ENCODE results near the gene SIRT3.

DNA sequence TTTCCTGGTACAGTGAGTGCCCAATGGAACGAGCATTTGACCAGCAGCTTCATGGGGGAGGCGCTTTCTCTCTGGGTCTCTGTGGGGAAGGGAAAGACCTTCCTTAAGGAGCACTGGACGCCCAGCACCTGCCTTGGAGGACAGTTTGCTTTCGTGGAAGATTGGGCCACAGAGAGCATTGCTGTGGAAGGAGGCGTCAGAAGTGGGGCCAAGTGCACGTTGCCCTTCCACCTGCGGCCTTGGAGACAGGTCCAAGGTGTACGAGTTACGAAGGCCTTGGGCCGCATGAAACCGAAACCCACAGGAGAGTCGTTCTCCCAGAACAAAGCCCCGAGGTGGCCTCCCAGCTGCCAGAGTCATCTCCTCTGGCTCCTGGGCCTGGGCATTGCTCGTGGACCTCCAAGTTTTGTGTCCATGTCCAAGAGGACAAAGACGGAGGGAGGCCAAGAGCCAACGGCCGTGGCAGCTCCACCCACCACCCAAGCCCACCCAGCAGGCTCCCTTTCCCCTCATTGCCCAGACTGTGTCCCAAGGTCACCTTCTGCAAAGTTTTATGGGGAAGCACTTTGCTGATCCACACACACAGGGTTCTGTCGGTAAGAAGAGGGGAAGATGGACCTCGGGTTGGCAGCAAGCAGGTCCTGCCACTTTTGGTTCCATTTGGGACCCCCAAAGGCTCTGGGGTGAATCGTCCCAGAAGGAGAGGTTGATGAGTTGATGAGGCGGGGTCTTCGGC is 36.2 kb upstream of the SIRT3 start:
- TF ChIP-seq, protein P1, sequence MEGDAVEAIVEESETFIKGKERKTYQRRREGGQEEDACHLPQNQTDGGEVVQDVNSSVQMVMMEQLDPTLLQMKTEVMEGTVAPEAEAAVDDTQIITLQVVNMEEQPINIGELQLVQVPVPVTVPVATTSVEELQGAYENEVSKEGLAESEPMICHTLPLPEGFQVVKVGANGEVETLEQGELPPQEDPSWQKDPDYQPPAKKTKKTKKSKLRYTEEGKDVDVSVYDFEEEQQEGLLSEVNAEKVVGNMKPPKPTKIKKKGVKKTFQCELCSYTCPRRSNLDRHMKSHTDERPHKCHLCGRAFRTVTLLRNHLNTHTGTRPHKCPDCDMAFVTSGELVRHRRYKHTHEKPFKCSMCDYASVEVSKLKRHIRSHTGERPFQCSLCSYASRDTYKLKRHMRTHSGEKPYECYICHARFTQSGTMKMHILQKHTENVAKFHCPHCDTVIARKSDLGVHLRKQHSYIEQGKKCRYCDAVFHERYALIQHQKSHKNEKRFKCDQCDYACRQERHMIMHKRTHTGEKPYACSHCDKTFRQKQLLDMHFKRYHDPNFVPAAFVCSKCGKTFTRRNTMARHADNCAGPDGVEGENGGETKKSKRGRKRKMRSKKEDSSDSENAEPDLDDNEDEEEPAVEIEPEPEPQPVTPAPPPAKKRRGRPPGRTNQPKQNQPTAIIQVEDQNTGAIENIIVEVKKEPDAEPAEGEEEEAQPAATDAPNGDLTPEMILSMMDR (IDR thresholded peaks at IDR 0.05; ENCODE audit: insufficient read depth, low read length) = no peak
- TF ChIP-seq, protein P2, sequence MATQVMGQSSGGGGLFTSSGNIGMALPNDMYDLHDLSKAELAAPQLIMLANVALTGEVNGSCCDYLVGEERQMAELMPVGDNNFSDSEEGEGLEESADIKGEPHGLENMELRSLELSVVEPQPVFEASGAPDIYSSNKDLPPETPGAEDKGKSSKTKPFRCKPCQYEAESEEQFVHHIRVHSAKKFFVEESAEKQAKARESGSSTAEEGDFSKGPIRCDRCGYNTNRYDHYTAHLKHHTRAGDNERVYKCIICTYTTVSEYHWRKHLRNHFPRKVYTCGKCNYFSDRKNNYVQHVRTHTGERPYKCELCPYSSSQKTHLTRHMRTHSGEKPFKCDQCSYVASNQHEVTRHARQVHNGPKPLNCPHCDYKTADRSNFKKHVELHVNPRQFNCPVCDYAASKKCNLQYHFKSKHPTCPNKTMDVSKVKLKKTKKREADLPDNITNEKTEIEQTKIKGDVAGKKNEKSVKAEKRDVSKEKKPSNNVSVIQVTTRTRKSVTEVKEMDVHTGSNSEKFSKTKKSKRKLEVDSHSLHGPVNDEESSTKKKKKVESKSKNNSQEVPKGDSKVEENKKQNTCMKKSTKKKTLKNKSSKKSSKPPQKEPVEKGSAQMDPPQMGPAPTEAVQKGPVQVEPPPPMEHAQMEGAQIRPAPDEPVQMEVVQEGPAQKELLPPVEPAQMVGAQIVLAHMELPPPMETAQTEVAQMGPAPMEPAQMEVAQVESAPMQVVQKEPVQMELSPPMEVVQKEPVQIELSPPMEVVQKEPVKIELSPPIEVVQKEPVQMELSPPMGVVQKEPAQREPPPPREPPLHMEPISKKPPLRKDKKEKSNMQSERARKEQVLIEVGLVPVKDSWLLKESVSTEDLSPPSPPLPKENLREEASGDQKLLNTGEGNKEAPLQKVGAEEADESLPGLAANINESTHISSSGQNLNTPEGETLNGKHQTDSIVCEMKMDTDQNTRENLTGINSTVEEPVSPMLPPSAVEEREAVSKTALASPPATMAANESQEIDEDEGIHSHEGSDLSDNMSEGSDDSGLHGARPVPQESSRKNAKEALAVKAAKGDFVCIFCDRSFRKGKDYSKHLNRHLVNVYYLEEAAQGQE (IDR thresholded peaks at IDR 0.05; ENCODE audit: insufficient replicate concordance, low read depth) = no peak
- TF ChIP-seq POLR2AphosphoS5 (IDR thresholded peaks at IDR 0.05; ENCODE audit: low read depth) = no peak
- no peak for TF ChIP-seq GABPA (IDR thresholded peaks at IDR 0.05; ENCODE audit: low read depth)

All from HL-60 (cell line).